Memory B cell (primary cell): ENCODE data around the gene COL12A1.

Experiments used
- ATAC-seq: fragments of 150-1000 bp; cut with Tn5 transposase; 2 replicates; pipeline ENCODE4 v1.10.0; 2021; ENCODE audit warnings: low read depth, mild to moderate bottlenecking, moderate library complexity
- DNase-seq, 2 donors: peaks; one replicate each; pipeline ENCODE4 v3.0.0; 2022; ENCODE audit warnings: low spot score in 2 of 2
- H3K27ac Mint-ChIP-seq: one replicate; pipeline ENCODE4 v1.8.0; 2022; ENCODE audit warnings: mild to moderate bottlenecking, moderate library complexity, mixed read lengths
- H3K27me3 Mint-ChIP-seq: one replicate; pipeline ENCODE4 v1.8.0; 2022; ENCODE audit warnings: mixed read lengths
- H3K36me3 Mint-ChIP-seq: one replicate; pipeline ENCODE4 v1.8.0; 2022; ENCODE audit warnings: mild to moderate bottlenecking, mixed read lengths
- H3K4me1 Mint-ChIP-seq: one replicate; pipeline ENCODE4 v1.8.0; 2022; ENCODE audit warnings: mixed read lengths
- H3K4me3 Mint-ChIP-seq: one replicate; pipeline ENCODE4 v1.8.0; 2022; ENCODE audit warnings: mild to moderate bottlenecking, moderate library complexity, mixed read lengths
- H3K9me3 Mint-ChIP-seq: one replicate; pipeline ENCODE4 v1.8.0; 2022; ENCODE audit warnings: mixed read lengths

Gene COL12A1

GRCh38 chr6:75222261-75222660 lies 16.4 kb upstream of the COL12A1 start:
- peaks cover 21% of the 10 kb centered on the region for H3K27me3 Mint-ChIP-seq
- H3K27ac Mint-ChIP-seq, result no peak overlapping the region
- H3K36me3 Mint-ChIP-seq, result no peaks in the 10 kb centered on the region
- H3K4me1 Mint-ChIP-seq, result no peaks in the 10 kb centered on the region
- DNase-seq (no peak), ATAC-seq (no peak)
- no peak overlapping the region for H3K4me3 Mint-ChIP-seq
- no peaks in the 10 kb centered on the region for H3K9me3 Mint-ChIP-seq

- Mint-ChIP-seq H3K9me3 (no peaks in the 10 kb centered on the region), H3K27me3 (peaks cover 22% of the 10 kb centered on the region), H3K36me3 (no peaks in the 10 kb centered on the region), H3K4me1 (no peaks in the 10 kb centered on the region), H3K27ac (no peak overlapping the region), H3K4me3 (no peak overlapping the region)
- DNase-seq, result no peak
- ATAC-seq, result no peak
Measured at GRCh38 chr6:75221116-75221515, 15.3 kb upstream of the COL12A1 start.

- DNase-seq, result no peak
- H3K4me1 Mint-ChIP-seq, result no peaks in the 10 kb centered on the region
- no peak overlapping the region for H3K27ac Mint-ChIP-seq
- no peaks in the 10 kb centered on the region for H3K36me3 Mint-ChIP-seq
- H3K27me3 Mint-ChIP-seq, result peaks cover 22% of the 10 kb centered on the region
- no peaks in the 10 kb centered on the region for H3K9me3 Mint-ChIP-seq
- no peak overlapping the region for H3K4me3 Mint-ChIP-seq
- no peak for ATAC-seq
Measured at GRCh38 chr6:75220357-75220756, 14.5 kb upstream of the COL12A1 start.

GRCh38 chr6:75219263-75219662 lies 13.4 kb upstream of the COL12A1 start:
- H3K9me3 Mint-ChIP-seq, result no peaks in the 10 kb centered on the region
- no peak overlapping the region for H3K4me3 Mint-ChIP-seq
- no peaks in the 10 kb centered on the region for H3K4me1 Mint-ChIP-seq
- no peak for DNase-seq
- H3K36me3 Mint-ChIP-seq, result no peaks in the 10 kb centered on the region
- no peak for ATAC-seq
- peaks cover 19% of the 10 kb centered on the region for H3K27me3 Mint-ChIP-seq
- H3K27ac Mint-ChIP-seq, result no peak overlapping the region

GRCh38 chr6:75217193-75217592 lies 11.3 kb upstream of the COL12A1 start:
- H3K4me1 Mint-ChIP-seq, result no peaks in the 10 kb centered on the region
- H3K4me3 Mint-ChIP-seq, result no peak overlapping the region
- peaks cover 15% of the 10 kb centered on the region for H3K27me3 Mint-ChIP-seq
- no peaks in the 10 kb centered on the region for H3K36me3 Mint-ChIP-seq
- no peaks in the 10 kb centered on the region for H3K9me3 Mint-ChIP-seq
- DNase-seq (no peak), ATAC-seq (no peak)
- no peak overlapping the region for H3K27ac Mint-ChIP-seq

GRCh38 chr6:75215291-75215690 lies 9.4 kb upstream of the COL12A1 start:
- no peak overlapping the region for H3K27ac Mint-ChIP-seq
- no peak for ATAC-seq
- no peaks in the 10 kb centered on the region for H3K4me1 Mint-ChIP-seq
- no peak for DNase-seq
- H3K27me3 Mint-ChIP-seq, result peaks cover 19% of the 10 kb centered on the region
- no peak overlapping the region for H3K4me3 Mint-ChIP-seq
- H3K36me3 Mint-ChIP-seq, result no peaks in the 10 kb centered on the region
- H3K9me3 Mint-ChIP-seq, result no peaks in the 10 kb centered on the region

- H3K36me3 Mint-ChIP-seq, result no peaks in the 10 kb centered on the region
- H3K9me3 Mint-ChIP-seq, result no peaks in the 10 kb centered on the region
- no peak overlapping the region for H3K4me3 Mint-ChIP-seq
- ATAC-seq (no peak), DNase-seq (no peak)
- peaks cover 4% of the 10 kb centered on the region for H3K4me1 Mint-ChIP-seq
- no peak overlapping the region for H3K27ac Mint-ChIP-seq
- peaks cover 21% of the 10 kb centered on the region for H3K27me3 Mint-ChIP-seq
Measured at GRCh38 chr6:75213732-75214131, 7.9 kb upstream of the COL12A1 start.

GRCh38 chr6:75213112-75213511 lies 7.3 kb upstream of the COL12A1 start:
- H3K4me1 Mint-ChIP-seq, result peaks cover 9% of the 10 kb centered on the region
- no peak overlapping the region for H3K4me3 Mint-ChIP-seq
- H3K36me3 Mint-ChIP-seq, result no peaks in the 10 kb centered on the region
- ATAC-seq, result no peak
- no peaks in the 10 kb centered on the region for H3K9me3 Mint-ChIP-seq
- H3K27me3 Mint-ChIP-seq, result peaks cover 23% of the 10 kb centered on the region
- DNase-seq, result no peak
- no peak overlapping the region for H3K27ac Mint-ChIP-seq

GRCh38 chr6:75211920-75212590 lies 6.2 kb upstream of the COL12A1 start:
- no peak overlapping the region for H3K27ac Mint-ChIP-seq
- ATAC-seq, result no peak
- H3K4me3 Mint-ChIP-seq, result no peak overlapping the region
- peaks cover 19% of the 10 kb centered on the region for H3K4me1 Mint-ChIP-seq
- no peaks in the 10 kb centered on the region for H3K9me3 Mint-ChIP-seq
- H3K36me3 Mint-ChIP-seq, result no peaks in the 10 kb centered on the region
- no peak for DNase-seq
- peaks cover 28% of the 10 kb centered on the region for H3K27me3 Mint-ChIP-seq

GRCh38 chr6:75210885-75211739 lies 5.3 kb upstream of the COL12A1 start:
- H3K27me3 Mint-ChIP-seq, result peaks cover 28% of the 10 kb centered on the region
- ATAC-seq, result no peak
- no peaks in the 10 kb centered on the region for H3K9me3 Mint-ChIP-seq
- no peak overlapping the region for H3K4me3 Mint-ChIP-seq
- no peak overlapping the region for H3K27ac Mint-ChIP-seq
- peaks cover 26% of the 10 kb centered on the region for H3K4me1 Mint-ChIP-seq
- DNase-seq, result peak in 1 of 2 donors; percentile 61
- no peaks in the 10 kb centered on the region for H3K36me3 Mint-ChIP-seq

GRCh38 chr6:75209184-75209723 lies 3.4 kb upstream of the COL12A1 start:
- peak overlapping the region; percentile 70 for H3K4me3 Mint-ChIP-seq
- H3K4me1 Mint-ChIP-seq, result peaks cover 35% of the 10 kb centered on the region
- H3K27me3 Mint-ChIP-seq, result peaks cover 37% of the 10 kb centered on the region

GRCh38 chr6:75208298-75209183 lies 2.7 kb upstream of the COL12A1 start:
- peaks cover 35% of the 10 kb centered on the region for H3K4me1 Mint-ChIP-seq
- H3K27me3 Mint-ChIP-seq, result peaks cover 39% of the 10 kb centered on the region
- DNase-seq, result peak; percentile 78 to 81
- peak; percentile 77 for ATAC-seq
- peak overlapping the region; percentile 70 for H3K4me3 Mint-ChIP-seq
- no peaks in the 10 kb centered on the region for H3K9me3 Mint-ChIP-seq
- peak overlapping the region; percentile 26 for H3K27ac Mint-ChIP-seq
- no peaks in the 10 kb centered on the region for H3K36me3 Mint-ChIP-seq

More at GRCh38 chr6:75209184-75209723, 3.4 kb upstream of the COL12A1 start:
- no peak overlapping the region for H3K27ac Mint-ChIP-seq
- ATAC-seq (no peak), DNase-seq (no peak)
- no peaks in the 10 kb centered on the region for H3K9me3 Mint-ChIP-seq
- H3K36me3 Mint-ChIP-seq, result no peaks in the 10 kb centered on the region

GRCh38 chr6:75206576-75207342 lies 906 bp upstream of the COL12A1 start:
- DNase-seq, result no peak
- Mint-ChIP-seq H3K27me3 (peaks cover 37% of the 10 kb centered on the region), H3K9me3 (no peaks in the 10 kb centered on the region), H3K4me1 (peaks cover 41% of the 10 kb centered on the region), H3K36me3 (no peaks in the 10 kb centered on the region), H3K27ac (no peak overlapping the region), H3K4me3 (peak overlapping the region; percentile 70)
- no peak for ATAC-seq
